Stimulated activated CD4-positive, alpha-beta T cell treated with anti-CD3 and anti-CD28 coated beads, TNF-alpha, amount 100 ng/mL, for 24 hours (primary cell): ENCODE data around the gene CAGE1.
"Not testable (repeated sequence)": the region's sequence is repeated elsewhere in the genome, so short reads cannot be mapped to it uniquely, and the experiment has no call there.

ENCODE experiments used
- DNase-seq, 3 experiments: peaks; one replicate each; pipeline ENCODE4 v3.0.0-alpha.2; 2020; ENCODE audit warnings: low read depth in 3 of 3

The CAGE1 gene

DNA sequence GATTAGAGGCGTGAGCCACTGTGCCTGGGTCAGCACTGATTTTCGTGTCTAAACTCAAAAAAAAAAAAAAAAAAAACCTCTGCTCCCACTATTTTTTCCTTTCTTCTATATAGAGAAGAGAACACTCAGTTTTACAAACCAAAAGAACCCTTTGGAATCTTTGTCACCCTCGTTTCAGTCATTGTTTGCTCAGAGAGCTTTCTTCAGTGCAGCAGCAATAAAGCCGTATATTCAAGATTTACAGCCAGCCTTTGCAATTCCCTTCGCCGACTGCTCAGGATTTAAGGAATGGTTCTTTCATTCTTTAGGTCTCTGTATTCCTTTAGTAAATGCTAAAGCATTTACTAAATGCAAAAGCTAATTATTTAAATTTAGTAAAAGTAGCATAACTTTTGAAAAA is 20.2 kb upstream of the CAGE1 start:
- DNase-seq: no peak

DNA sequence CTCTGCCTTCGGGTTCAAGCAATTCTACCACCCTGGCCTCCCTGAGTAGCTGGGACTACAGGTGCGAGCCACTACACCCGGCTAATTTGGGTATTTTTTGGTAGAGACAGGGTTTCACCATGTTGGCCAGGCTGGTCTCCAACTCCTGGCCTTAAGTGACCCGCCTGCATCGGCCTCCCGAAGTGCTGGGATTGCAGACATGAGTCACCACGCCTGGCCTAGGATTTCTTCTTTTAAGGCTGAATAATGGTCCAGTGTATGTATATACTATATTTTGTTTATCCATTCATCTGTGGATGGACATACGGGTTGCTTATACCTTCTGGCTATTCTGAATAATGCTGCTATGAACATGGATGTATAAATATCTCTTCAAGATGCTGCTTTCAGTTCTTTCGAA is 17.2 kb upstream of the CAGE1 start:
- DNase-seq: no peak

DNA sequence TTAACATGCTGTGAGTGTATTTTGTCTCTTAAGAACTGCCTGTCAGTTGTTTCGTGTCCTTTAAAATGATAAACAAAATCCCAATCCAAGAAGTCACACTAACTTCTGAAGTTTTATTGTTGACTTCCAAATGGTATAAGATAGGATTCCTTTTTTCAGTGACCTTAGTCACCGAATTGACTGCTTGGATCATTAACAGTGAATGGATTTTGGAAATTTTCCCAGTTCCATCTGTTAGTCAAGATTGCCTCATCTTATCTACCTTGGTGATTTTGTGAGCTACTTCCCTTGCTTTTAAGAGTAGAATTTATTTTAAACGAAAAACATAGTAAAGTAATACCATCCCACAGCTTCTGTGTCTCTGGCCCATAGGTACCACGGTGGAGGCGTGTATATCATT is 15.0 kb upstream of the CAGE1 start:
- DNase-seq: no peak

DNA sequence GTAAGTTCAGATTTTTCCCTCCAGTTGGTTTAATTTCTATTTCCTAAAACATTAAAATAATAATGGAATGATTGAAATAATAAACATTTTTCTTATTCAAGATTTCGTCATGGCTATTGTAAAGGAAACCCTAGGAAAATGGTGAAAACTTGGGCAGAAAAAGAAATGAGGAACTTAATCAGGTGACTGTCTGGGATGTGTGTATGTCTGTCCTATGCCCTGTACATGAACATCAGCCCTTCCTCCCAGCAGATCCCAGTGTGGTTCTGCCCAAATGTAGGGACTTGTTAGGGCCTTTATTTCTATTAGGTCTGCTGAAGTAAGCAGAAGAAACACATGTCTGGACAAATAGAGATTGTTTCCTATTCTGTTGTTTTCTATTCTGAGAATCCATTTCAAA is 13.2 kb upstream of the CAGE1 start:
- DNase-seq: no peak

DNA sequence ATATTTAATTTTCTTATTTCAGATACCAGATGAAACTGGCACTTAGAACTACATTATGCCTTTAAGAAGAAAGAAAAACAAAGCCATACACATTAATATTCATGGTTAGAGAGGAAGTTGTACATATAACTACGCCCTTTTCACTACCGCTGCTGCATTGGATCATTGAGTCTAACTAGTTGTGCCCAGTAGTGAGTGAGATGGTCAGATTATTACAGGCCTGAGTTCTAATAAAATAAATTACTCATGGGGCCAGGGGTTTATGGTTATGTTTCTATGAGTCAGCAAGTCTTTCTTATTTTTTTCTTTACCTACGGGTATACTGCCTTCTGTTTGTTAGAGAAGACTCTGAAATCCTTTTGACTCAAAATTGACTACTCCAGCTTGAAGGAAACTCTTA is 11.5 kb upstream of the CAGE1 start:
- DNase-seq: no peak

DNA sequence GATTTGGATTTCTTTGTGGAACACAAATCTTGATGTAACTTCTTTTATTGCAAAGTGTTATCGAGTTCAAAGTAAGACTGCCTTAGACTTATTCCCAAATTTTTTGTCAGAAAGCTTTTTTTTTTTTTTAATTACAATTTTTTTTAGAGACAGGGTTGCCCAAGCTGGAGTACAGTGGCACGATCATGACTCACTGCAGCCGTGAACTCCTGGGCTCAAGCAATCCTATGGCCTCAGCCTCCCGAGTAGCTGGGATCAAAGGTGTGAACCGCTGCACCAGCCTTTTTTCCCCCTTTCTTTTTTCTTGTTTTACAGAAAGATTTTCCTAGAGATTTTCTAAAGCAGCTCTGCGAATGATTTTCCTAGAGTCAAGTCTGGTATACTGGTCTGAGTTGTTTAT is 2.9 kb upstream of the CAGE1 start:
- DNase-seq: no peak

DNA sequence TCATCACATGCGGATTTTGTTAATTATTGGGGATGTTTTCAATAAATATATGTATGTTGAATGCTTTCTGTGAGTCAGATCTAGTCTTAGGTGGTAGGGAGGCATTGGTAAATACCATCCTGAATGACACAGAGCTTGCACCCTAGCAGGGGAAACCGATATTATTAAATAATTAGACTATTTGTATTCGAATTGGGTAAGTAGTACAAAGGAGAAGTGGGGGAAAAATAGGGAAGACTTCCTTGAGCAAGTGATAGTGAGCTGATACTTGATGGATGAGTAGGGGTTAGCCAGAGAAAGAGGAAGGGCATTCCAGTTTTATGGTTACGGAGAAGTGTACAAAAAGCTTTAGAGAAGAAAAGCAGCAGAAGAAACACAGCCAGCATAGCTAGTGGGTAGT is 1.6 kb upstream of the CAGE1 start:
- DNase-seq: no peak

DNA sequence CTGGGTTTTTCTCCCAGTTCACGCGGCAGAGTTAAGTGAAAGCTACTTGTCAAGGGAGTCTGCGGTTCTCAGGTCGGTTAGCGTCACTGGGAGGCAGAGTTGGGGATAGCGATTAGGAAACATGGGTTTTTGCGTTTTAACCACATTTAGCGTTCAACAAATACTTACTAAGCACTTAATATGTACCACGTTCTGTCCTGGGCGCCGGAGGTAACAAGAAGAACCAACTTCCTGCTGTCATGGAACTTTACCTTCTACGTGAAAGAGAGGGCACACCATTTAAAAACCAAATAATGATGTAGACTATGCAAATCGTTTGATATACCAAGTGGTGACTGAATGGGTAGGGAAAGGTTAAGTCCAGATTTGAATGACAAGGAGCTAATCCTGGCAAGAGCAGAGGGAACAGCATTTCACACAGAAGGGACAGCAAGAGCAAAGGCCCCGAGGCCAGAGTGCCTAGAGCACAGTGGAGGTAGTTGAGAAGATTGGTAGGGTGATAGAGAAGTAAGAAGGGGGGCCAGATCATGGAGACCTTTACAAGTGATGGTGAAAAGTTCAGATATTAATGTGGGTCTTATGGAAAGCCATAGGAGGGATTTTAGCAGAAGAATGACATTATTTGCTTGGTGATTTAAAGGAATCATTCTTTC is 810 bp upstream of the CAGE1 start:
- no peak for DNase-seq

DNA sequence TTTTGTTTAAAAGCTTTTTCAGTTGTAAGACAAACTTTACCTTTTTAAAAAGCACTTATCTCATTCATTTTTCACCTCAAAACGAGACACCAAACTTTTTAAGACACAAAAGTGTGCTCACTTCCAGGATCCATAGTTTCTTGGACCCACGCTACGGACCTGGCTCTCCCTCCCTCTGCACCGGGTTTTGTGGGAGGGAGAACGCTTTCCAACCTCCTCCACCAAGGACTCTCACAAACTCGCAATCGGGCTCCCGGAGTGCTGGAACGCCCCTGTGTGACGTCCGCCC is 436 bp downstream of the CAGE1 start:
- no peak for DNase-seq

DNA sequence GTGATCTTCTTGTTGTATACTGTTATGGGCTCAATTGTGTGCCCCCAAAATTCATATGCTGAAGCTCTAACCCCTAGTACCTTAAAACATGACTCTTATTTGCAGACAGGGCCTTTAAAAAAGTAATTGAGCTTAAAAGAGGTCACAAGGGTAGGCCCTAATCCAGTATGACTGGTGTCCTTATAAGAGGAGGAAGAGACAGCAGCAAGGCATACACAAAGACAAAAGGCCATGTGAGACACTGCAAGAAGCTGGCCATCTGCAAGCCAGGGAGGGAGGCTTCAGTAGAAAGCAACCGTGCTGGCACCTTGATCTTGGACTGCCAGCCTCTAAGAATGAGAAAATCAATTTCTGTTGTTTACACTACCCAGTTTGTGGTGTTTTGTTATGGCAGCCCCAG is 8.4 kb downstream of the CAGE1 start:
- no peak for DNase-seq

DNA sequence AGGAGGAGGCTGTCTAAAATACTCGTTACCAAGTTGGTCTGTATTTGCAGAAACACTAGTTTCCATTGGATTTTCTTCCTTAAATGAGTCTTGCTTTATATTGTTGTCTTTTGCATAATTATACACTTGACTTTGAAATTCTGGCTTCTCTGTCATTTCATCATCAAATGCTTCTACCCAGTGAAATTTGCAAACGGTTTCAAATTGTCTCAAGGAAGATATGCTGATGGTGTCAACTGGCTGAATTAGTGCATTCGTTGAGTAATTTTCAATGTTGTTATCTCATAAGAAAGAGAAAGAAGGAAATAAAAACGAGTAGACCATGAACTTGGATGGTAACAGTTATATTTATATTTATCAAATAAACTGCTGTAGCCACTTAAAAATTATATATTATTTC is 10.8 kb downstream of the CAGE1 start:
- DNase-seq: no peak

DNA sequence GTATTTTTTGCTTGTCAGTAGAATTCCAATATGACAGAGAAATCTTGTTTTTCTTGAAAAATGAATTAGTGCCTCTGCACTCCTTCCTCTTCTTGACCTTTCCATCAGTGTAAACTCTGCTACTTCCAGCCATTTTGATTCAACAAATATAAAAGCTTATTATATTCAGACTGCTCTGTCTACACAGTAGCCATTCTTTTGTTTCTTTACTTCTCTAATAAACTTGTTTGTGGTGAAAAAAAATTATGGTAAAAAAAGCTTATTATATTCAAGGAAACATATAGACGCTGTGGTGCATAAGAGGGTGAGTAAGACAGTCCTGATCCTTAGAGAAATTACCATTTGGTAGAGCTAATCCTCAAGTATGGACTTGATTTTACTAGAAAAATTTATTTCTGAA is 11.6 kb downstream of the CAGE1 start:
- no peak for DNase-seq

DNA sequence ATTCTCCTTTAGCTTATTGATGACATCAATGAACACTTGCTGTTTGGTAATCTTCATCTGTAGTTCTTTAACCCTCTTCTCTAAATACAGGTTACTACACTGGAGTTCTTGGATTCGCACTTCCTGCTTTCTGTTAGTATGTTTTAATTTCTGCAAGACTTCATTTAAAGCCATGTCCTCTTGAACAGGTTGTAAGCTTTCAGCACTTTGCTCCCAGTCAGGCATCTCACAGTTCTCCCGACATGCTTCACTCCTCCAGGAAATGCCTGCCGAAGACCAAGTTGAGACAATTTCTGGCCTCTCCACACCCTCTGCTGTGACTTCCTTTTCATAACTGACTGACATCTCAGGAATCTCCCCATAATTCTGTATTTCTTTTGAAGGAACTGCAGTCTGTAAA is 15.8 kb downstream of the CAGE1 start:
- no peak for DNase-seq

DNA sequence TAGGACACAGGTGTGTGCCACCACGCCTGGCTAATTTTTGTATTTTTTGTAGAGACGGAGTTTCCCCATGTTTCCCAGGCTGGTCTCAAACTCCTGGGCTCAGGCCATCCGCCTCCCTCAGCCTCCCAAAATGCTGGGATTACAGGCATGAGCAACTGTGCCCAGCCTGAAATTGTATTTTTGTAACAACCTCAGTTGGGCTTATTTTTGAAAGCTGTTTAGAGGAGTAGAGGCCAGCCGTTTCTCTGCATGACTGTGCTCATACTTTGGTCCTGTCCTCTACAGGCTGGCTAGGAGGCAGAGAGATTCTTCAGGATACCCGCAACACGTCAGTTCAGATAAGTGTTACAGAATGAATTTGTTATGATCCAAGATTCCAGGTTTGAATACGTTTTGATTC is 22.1 kb downstream of the CAGE1 start:
- no peak for DNase-seq

DNA sequence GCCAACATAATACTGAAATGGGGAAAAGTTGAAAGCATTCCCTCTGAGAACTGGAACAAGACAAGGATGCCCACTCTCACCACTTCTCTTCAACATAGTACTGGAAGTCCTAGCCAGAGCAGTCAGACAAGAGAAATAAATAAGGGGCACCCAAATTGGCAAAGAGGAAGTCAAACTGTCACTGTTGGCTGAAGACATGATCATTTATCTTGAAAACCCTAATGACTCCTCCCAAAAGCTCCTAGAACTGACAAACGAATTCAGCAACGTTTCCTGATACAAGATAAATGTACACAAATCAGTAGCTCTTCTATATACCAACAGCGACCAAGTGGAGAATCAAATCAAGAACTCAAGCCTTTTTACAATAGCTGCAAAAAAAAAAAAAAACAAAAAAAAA is 37.6 kb downstream of the CAGE1 start:
- not testable (repeated sequence) for DNase-seq

DNA sequence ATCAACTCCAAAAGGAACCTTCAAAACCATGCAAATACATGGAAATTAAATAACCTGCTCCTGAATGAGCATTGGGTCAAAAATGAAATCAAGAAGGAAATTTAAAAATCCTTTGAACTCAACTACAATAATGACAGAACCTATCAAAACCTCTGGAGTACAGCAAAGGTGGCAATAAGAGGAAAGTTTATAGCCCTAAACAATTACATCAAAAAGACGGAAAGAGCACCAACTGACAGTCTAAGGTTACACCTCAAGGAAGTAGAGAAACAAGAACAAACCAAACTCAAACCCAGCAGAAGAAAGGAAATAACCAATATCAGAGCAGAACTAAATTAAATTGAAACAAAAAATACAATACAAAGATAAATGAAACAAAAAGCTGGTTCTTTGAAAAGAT is 39.0 kb downstream of the CAGE1 start:
- DNase-seq: not testable (repeated sequence)

DNA sequence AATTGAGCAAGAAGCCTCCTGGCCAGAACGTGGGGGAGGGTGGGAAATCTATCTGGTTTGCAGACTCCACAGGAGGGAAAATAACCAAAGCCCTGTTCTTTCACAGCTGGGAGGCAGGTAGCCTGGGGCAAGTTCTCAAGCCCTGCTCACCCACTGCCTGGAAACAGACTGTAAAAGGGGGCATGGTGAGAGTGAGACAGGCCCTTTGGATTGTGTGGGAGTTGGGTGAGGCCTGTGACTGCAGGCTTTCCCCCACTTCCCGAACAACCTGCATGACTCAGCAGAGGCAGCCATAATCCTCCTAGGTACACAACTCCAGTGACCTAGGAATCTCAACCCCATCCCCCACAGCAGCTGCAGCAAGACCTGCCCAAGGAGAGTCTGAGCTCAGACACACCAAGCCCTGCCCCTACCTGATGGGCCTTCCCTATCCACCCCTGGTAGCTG is 42.0 kb downstream of the CAGE1 start:
- DNase-seq: not testable (repeated sequence)

DNA sequence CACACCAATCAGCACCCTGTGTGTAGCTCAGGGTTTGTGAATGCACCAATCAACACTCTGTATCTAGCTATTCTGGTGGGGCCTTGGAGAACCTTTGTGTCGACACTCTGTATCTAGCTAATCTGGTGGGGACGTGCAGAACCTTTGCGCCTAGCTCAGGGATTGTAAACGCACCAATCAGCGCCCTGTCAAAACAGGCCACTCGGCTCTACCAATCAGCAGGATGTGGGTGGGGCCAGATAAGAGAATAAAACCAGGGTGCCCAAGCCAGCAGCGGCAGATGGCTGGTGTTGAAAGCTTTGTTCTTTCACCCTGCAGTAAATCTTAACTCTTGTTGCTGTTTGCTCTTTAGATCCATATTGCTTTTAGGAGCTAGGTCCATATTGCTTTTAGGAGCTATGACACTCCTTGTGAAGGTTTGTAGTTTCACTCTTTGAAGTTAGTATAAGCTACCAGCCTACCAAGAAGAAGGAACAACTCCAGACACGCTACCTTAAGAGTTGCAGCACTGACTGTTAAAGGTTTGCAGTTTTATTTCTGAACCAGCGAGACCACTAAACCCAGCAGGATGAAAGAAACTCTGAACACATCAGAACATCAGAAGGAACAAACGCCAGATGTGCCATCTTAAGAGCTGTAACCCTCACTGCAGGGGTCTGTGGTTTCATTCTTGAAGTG is 44.6 kb downstream of the CAGE1 start:
- DNase-seq: not testable (repeated sequence)

DNA sequence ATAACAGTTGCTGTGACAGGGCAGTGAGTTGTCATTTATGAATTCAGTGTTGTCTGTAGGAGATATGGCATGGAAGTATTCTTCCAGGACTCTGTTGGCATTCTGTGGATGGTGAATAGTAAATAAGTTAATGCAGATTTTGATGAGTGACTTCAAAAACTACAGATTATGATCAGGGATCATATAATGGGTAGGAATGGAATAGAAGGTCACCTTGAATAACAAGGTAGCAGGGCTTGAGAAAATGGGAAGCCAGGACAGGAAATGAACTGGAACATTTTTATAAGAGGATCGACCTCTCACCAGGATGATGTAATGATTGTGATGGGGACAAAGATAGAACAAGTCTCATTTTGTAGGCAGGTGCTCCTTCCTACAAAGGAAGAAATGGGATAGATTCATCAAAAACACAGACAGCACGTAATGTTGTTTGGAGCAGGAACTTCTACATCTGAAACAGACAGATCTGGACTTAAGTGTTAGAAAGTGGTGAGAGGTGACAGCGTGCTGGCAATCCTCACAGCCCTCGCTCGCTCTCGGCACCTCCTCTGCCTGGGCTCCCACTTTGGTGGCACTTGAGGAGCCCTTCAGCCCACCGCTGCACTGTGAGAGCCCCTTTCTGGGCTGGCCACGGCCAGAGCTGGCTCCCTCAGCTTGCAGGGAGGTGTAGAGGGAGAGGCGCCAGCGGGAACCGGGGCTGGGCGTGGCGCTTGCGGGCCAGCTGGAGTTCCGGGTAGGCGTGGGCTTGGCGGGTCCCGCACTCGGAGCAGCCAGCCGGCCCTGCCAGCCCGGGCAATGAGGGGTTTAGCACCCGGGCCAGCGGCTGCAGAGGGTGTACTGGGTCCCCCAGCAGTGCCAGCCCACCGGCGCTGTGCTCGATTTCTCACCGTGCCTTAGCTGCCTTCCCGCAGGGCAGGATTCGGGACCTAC is 45.7 kb downstream of the CAGE1 start:
- no peak for DNase-seq

DNA sequence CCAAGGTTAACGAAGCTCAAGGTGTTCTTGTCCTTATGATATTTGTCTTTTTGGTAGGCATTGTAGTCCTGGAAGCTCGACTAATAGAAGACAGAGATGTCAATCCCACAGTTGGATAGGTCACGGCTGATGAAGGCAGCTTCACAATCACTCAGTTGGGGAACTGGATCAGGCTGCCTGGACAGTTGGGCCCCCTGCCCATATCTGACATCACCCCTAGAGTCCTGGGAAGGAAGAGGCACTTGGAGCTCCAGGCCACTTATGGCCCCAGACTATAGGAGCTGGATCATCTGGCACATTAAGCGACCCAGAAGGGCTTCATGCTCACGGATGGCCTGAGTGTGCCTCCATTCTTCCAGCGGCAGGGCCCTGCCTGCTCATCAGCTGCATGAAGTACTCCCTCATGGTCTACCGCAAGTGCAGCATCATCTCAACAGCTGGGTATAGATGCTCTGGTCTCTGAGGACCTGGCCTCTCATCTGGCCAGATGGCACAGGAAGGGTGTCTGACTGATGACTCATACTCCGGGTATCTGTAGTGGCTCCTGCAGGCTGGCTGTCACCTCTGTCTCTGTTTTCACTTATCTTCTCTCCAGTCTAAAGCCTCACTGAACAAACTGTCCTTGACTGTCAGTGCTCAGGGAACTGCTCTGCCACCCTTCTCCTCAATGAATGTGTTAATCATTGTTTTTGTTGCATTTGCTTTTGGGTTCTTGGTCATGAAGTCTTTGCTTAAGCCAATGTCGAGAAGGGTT is 47.4 kb downstream of the CAGE1 start:
- DNase-seq: no peak

DNA sequence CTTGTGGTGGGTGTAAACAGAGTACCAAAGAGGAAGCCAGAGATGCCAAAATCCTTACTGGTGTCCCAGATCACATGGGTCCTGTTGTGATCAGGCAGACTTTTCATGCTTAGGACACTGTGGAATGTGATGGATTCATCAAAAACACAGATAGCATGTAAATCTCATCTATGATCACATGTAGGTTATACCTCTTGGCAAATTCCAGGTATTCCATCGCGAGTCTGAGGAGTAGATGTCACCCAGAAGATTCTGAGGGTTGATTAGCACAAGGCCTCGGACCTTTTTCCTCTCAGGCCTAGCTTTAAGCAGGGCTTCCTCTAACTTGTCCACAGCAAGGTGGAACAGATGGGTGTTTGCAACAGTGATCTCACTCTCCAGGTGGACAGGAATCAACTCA is 48.3 kb downstream of the CAGE1 start:
- DNase-seq: no peak
